GM12864 (cell line): ENCODE data around the gene CD52.

ENCODE experiments used
- DNase-seq: peaks from one replicate; pipeline ENCODE4 v3.0.0-alpha.2; 2011; ENCODE audit warnings: low read depth
- H3K4me3 ChIP-seq: 2 replicates; pipeline ENCODE4 v1.5.1; 2011; ENCODE audit warnings: mild to moderate bottlenecking, low read depth, low read length, control low read depth
- CTCF ChIP-seq: IDR thresholded peaks from 2 replicates; pipeline ENCODE4 v1.5.1; 2011; ENCODE audit warnings: low read depth, mild to moderate bottlenecking, moderate library complexity, low read length, control low read depth, inconsistent platforms; ENCODE audit errors: missing control alignments

CD52 gene

GRCh38 chr1:26318338-26319064, 743 bp downstream of the CD52 start:
- peak overlapping the region; percentile 60 for H3K4me3 ChIP-seq
- TF ChIP-seq CTCF, result no peak
- no peak for DNase-seq

GRCh38 chr1:26320896-26321295, 3.1 kb downstream of the CD52 start:
- TF ChIP-seq CTCF, result no peak
- no peak for DNase-seq
- H3K4me3 ChIP-seq, result no peak overlapping the region; the same call in 1 of the 2 replicates

GRCh38 chr1:26321315-26322041, 3.7 kb downstream of the CD52 start:
- TF ChIP-seq CTCF, result peak; percentile 89
- no peak for DNase-seq
- no peak overlapping the region; the same call in 1 of the 2 replicates for H3K4me3 ChIP-seq

- no peak overlapping the region for H3K4me3 ChIP-seq
- TF ChIP-seq CTCF, result no peak
Measured at GRCh38 chr1:26322042-26322331, 4.2 kb downstream of the CD52 start.

GRCh38 chr1:26323382-26323781, 5.6 kb downstream of the CD52 start:
- DNase-seq, result no peak
- TF ChIP-seq CTCF, result no peak
- no peak overlapping the region for H3K4me3 ChIP-seq

More at GRCh38 chr1:26322042-26322331, 4.2 kb downstream of the CD52 start:
- no peak for DNase-seq

GRCh38 chr1:26324550-26324949, 6.8 kb downstream of the CD52 start:
- no peak for TF ChIP-seq CTCF
- DNase-seq, result no peak

GRCh38 chr1:26327956-26328362, 10.2 kb downstream of the CD52 start:
- DNase-seq, result no peak
- no peak for TF ChIP-seq CTCF
- no peak overlapping the region for H3K4me3 ChIP-seq

More at GRCh38 chr1:26324550-26324949, 6.8 kb downstream of the CD52 start:
- no peak overlapping the region for H3K4me3 ChIP-seq
